GM18909 (cell line): ENCODE data around the gene ADSL.

ENCODE experiments used
- ATAC-seq: cut with Tn5 transposase; IDR thresholded peaks from one replicate; pipeline ENCODE4 v1.9.1; 2021; ENCODE audit warnings: mild to moderate bottlenecking; ENCODE audit not compliant: unreplicated experiment, poor library complexity

The ADSL gene

GRCh38 chr22:40433416-40434090 is 87.3 kb downstream of the ADSL start:
- no peak for ATAC-seq

- no peak for ATAC-seq
Observed at GRCh38 chr22:40434106-40434505, 87.8 kb downstream of the ADSL start.

GRCh38 chr22:40434745-40435144 is 88.4 kb downstream of the ADSL start:
- no peak for ATAC-seq

DNA sequence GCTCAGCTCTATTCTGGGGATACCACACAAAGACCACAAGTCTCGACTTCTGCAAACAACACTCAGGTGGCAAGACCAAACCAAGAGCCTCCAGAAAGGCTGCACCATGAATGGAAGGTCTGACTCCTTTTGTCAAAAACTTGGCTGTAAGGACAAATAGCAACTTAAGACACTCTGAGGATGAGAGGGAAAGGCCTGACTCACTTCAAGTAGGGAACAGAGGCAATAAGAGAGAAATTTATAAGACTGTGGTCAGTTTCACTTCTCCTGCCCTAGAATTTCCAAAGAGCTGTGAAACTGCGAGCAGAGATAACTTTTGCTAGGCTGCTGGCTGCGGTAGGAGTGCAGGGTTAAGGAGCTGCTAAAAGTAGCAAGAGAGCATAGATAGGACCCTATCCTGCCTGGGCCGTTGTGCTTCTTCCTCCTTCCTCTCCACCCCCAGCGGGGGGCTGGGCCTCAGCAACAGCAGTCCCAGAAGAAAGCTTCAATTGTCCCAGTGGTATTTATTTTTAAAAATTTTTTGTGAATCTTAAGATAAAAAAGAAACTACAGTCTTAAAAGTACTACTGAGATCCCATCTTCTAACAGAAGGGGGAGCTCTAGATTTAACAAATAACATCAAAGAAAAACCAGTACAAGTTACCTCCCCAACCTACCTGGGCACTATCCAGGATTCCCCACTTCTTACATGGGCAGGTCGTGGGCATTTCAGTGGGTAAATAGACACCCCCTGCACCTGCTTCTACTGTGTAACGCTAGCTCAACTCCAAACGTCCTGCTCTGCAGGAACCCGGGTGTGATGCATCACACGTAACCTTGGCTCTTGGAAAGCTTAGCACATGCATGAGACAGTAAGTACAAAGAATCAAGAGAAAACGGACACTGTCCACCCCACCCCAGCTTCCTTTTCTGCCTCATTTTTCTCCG is 90.5 kb downstream of the ADSL start:
- ATAC-seq, result peak; percentile 65
